Liver (tissue), 9 donors: Measurements from ENCODE around the gene TEC. TPM values are rescaled to one million over a fixed set of nuclear protein-coding genes. Genes with fewer than 3 reads are reported as not detected.
"Not testable (repeated sequence)": the region's sequence is repeated elsewhere in the genome, so short reads cannot be mapped to it uniquely, and the experiment has no call there.

ENCODE experiments used
- DNase-seq: peaks from one replicate; pipeline ENCODE4 v3.0.0-alpha.2; 2017; ENCODE audit warnings: low spot score
- H3K27ac ChIP-seq, 2 donors: one replicate each; pipeline ENCODE4 v1.7.0; 2013; ENCODE audit warnings: inconsistent platforms in 2 of 2, low read length in 2 of 2, control low read depth in 1 of 2, low read depth in 1 of 2, mild to moderate bottlenecking in 1 of 2
- H3K27me3 ChIP-seq, 4 donors: one replicate each; pipeline versions ENCODE4 v1.6.1 to v1.7.0; 2013; ENCODE audit warnings: low read length in 3 of 4, inconsistent platforms in 1 of 4, mild to moderate bottlenecking in 1 of 4, moderate library complexity in 1 of 4; ENCODE audit not compliant: control insufficient read depth in 4 of 4, insufficient read depth in 4 of 4
- H3K36me3 ChIP-seq, 4 donors: one replicate each; pipeline versions ENCODE4 v1.6.1 to v1.7.0; 2013; ENCODE audit warnings: low read length in 3 of 4, mild to moderate bottlenecking in 3 of 4, low read depth in 1 of 4, moderate library complexity in 1 of 4; ENCODE audit not compliant: control insufficient read depth in 4 of 4, insufficient read depth in 3 of 4
- H3K4me1 ChIP-seq, 4 donors: one replicate each; pipeline versions ENCODE4 v1.6.1 to v1.7.0; 2013; ENCODE audit warnings: low read length in 3 of 4, mild to moderate bottlenecking in 3 of 4, moderate library complexity in 1 of 4; ENCODE audit not compliant: control insufficient read depth in 4 of 4, insufficient read depth in 4 of 4
- H3K4me3 ChIP-seq, 3 donors: one replicate each; pipeline versions ENCODE4 v1.6.1 to v1.7.0; 2013; ENCODE audit warnings: low read length in 3 of 3, control low read depth in 1 of 3, low read depth in 1 of 3, mild to moderate bottlenecking in 1 of 3
- H3K9ac ChIP-seq, 2 donors: one replicate each; pipeline ENCODE4 v1.7.0; 2013; ENCODE audit warnings: low read length in 2 of 2, mild to moderate bottlenecking in 2 of 2, moderate library complexity in 2 of 2, control low read depth in 1 of 2, low read depth in 1 of 2
- H3K9me3 ChIP-seq, 4 donors: one replicate each; pipeline versions ENCODE4 v1.6.1 to v1.7.0; 2013; ENCODE audit warnings: low read length in 3 of 4; ENCODE audit not compliant: control insufficient read depth in 4 of 4
- ATF3 ChIP-seq: IDR thresholded peaks from 2 replicates; pipeline ENCODE4 v1.6.1; 2016; ENCODE audit warnings: antibody characterized with exemption
- CTCF ChIP-seq: fragments of 150-350 bp; IDR thresholded peaks from 2 replicates; pipeline ENCODE4 v1.5.1; 2017; ENCODE audit warnings: improper control_type of control experiment, low read depth, low read length; ENCODE audit not compliant: missing input control
- EGR1 ChIP-seq, 2 donors: IDR thresholded peaks; 2 replicates each; pipeline ENCODE4 v1.6.1; 2016 to 2018; ENCODE audit warnings: antibody characterized with exemption in 2 of 2, low read depth in 2 of 2
- FOXA1 ChIP-seq: IDR thresholded peaks from 2 replicates; pipeline ENCODE4 v1.6.1; 2016; ENCODE audit warnings: antibody characterized with exemption
- FOXA2 ChIP-seq: IDR thresholded peaks from 2 replicates; pipeline ENCODE4 v1.6.1; 2016; ENCODE audit warnings: antibody characterized with exemption
- GABPA ChIP-seq, 2 donors: IDR thresholded peaks in 1 of 2; conservative IDR thresholded peaks in 1 of 2; 2 replicates each; pipeline ENCODE4 v1.6.1; 2016; ENCODE audit warnings: antibody characterized with exemption in 2 of 2, mild to moderate bottlenecking in 1 of 2, moderate library complexity in 1 of 2
- HNF4A ChIP-seq, 2 donors: conservative IDR thresholded peaks; 2 replicates each; pipeline ENCODE4 v1.6.1; 2016; ENCODE audit warnings: antibody characterized with exemption in 2 of 2, mild to moderate bottlenecking in 2 of 2
- HNF4G ChIP-seq: IDR thresholded peaks from 2 replicates; pipeline ENCODE4 v1.6.1; 2016; ENCODE audit warnings: antibody characterized with exemption
- JUND ChIP-seq, 2 donors: IDR thresholded peaks; 2 replicates each; pipeline ENCODE4 v1.6.1; 2016; ENCODE audit warnings: antibody characterized with exemption in 2 of 2
- REST ChIP-seq: IDR thresholded peaks from 2 replicates; pipeline ENCODE4 v1.6.1; 2016; ENCODE audit warnings: antibody characterized with exemption, mild to moderate bottlenecking
- SP1 ChIP-seq: IDR thresholded peaks from 2 replicates; pipeline ENCODE4 v1.6.1; 2018; ENCODE audit warnings: antibody characterized with exemption, mild to moderate bottlenecking
- TAF1 ChIP-seq: conservative IDR thresholded peaks from 2 replicates; pipeline ENCODE4 v1.6.1; 2016; ENCODE audit warnings: antibody characterized with exemption, mild to moderate bottlenecking
- ZBTB33 ChIP-seq: IDR thresholded peaks from 2 replicates; pipeline ENCODE4 v1.6.1; 2016; ENCODE audit warnings: antibody characterized with exemption
- WGBS: extraction: QIAGEN DNeasy Blood & Tissue Kit; methylation state at CpG from one replicate; pipeline ENCODE4 v1.1.7; 2013; 5-methylcytosine and 5-hydroxymethylcytosine counted together
- polyA plus RNA-seq, 2 donors: library from polyadenylated mRNA; stranded (reverse) in 1 of 2; unstranded in 1 of 2; fragments of 200-250 nt in 1 of 2; fragments of >200 nt in 1 of 2; fragmentation: Nextera tagmentation in 1 of 2; extraction: Ambion mirVana in 1 of 2; gene quantifications; one replicate each; pipeline versions ENCODE4 v1.2.1 to v1.2.3, GENCODE V29; 2013 to 2015
- total RNA-seq, 2 donors: library from RNA; depleted of rRNA; stranded (reverse); fragments of >200 nt; gene quantifications; one replicate each; pipeline ENCODE4 v1.2.3, GENCODE V29; 2014
- donor health status: healthy.
- donor health status: healthy.
- donor health status: healthy.
- donor health status: healthy.
- donor health status: healthy.

The TEC gene
- total and polyA plus RNA-seq, 4 donors: 1.1 to 4.7 (median 2.0) TPM

- no peaks in the 10 kb centered on the region for H3K9me3 ChIP-seq
- DNase-seq: no peak
- H3K4me1 ChIP-seq: no peaks in the 10 kb centered on the region
- H3K9ac ChIP-seq: no peak overlapping the region
- no peak overlapping the region for H3K27ac ChIP-seq
- whole genome bisulfite sequencing: 90% methylated on average over 2 of the region's 2 CpGs
- TF ChIP-seq ATF3 (no peak), HNF4A (conservative IDR thresholded peaks at IDR 0.05) (no peak), SP1 (no peak), REST (no peak), FOXA2 (no peak), EGR1 (IDR thresholded peaks at IDR 0.05; ENCODE audit: low read depth in 2 of 2) (no peak), HNF4G (no peak), TAF1 (no peak), CTCF (no peak), FOXA1 (no peak), JUND (IDR thresholded peaks at IDR 0.05) (no peak), GABPA (IDR thresholded peaks at IDR 0.05 in 1 of 2, conservative IDR thresholded peaks at IDR 0.05 in 1 of 2) (no peak), ZBTB33 (no peak)
- H3K27me3 ChIP-seq: no peaks in the 10 kb centered on the region
- peaks cover 0 to 2% (median 0%) of the 10 kb centered on the region in 4 donors for H3K36me3 ChIP-seq
- no peak overlapping the region for H3K4me3 ChIP-seq
Measured at GRCh38 chr4:48222491-48222890, 47.1 kb downstream of the TEC start.

- not testable (repeated sequence) for DNase-seq, H3K4me1 ChIP-seq, H3K36me3 ChIP-seq
Measured at GRCh38 chr4:48219430-48219829, 50.2 kb downstream of the TEC start.

More at GRCh38 chr4:48219430-48219829, 50.2 kb downstream of the TEC start:
- H3K9me3 ChIP-seq, H3K27ac ChIP-seq, H3K9ac ChIP-seq, H3K4me3 ChIP-seq, H3K27me3 ChIP-seq: not testable (repeated sequence)
- 93% methylated on average over 8 of the region's 8 CpGs for WGBS
